GM12864 (cell line): ENCODE measurements around the gene ALG12.

Source experiments
- DNase-seq: peaks from one replicate; pipeline ENCODE4 v3.0.0-alpha.2; 2011; ENCODE audit warnings: low read depth
- H3K4me3 ChIP-seq: 2 replicates; pipeline ENCODE4 v1.5.1; 2011; ENCODE audit warnings: mild to moderate bottlenecking, low read depth, low read length, control low read depth
- TF ChIP-seq, protein P1 (sequence below): IDR thresholded peaks from 2 replicates; pipeline ENCODE4 v1.5.1; 2011; ENCODE audit warnings: low read depth, mild to moderate bottlenecking, moderate library complexity, low read length, control low read depth, inconsistent platforms; ENCODE audit errors: missing control alignments

ALG12 gene

DNA sequence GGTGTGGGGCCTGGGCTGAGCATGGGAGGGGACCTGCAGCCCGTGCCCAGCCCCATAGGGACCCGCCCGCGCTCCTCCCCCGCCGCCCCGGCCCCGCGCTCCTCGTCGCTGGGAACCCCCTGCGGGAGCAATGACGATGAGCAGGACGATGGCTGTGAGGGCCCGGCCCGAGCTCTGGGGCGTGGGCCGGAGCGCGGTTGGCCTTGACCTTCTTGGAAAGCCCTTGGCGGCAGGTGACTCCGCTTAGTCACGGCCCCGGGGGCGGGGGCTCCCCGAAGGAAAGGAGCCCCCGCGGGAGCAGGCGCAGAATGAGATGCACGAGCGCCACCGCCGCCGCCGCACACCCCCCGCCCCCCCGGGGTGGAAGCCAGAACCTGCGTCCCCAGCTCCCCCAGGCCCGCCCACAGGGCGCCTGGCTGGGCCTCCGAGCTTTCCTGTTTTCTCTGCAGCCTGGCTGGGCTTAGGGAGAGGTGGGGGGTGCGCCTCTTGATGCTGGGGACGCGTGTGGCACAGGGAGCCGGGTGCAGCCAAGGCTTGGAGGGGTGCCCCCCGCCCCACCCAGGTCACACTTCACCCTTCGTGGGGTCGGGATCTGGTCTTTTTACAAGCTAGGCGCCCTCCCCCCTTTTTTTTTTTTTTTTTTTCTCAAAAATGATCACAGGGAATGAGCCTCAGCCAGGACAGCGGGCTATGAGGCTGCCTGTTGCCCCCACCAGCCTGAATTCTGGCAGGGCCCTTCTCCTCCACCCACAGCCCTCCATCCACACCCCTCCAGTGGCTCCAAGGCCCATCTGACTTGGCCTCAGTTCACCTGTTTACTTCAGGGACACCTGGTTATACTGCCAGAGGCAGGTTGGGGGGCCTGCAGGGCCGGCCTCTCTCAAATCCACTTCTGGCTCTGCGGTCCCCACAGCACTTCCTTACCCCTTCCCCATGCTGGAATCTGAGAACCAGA, 18.1 kb upstream of the ALG12 start:
- TF ChIP-seq, protein P1, sequence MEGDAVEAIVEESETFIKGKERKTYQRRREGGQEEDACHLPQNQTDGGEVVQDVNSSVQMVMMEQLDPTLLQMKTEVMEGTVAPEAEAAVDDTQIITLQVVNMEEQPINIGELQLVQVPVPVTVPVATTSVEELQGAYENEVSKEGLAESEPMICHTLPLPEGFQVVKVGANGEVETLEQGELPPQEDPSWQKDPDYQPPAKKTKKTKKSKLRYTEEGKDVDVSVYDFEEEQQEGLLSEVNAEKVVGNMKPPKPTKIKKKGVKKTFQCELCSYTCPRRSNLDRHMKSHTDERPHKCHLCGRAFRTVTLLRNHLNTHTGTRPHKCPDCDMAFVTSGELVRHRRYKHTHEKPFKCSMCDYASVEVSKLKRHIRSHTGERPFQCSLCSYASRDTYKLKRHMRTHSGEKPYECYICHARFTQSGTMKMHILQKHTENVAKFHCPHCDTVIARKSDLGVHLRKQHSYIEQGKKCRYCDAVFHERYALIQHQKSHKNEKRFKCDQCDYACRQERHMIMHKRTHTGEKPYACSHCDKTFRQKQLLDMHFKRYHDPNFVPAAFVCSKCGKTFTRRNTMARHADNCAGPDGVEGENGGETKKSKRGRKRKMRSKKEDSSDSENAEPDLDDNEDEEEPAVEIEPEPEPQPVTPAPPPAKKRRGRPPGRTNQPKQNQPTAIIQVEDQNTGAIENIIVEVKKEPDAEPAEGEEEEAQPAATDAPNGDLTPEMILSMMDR, result no peak
- H3K4me3 ChIP-seq, result peak overlapping the region; percentile 20
- no peak for DNase-seq

DNA sequence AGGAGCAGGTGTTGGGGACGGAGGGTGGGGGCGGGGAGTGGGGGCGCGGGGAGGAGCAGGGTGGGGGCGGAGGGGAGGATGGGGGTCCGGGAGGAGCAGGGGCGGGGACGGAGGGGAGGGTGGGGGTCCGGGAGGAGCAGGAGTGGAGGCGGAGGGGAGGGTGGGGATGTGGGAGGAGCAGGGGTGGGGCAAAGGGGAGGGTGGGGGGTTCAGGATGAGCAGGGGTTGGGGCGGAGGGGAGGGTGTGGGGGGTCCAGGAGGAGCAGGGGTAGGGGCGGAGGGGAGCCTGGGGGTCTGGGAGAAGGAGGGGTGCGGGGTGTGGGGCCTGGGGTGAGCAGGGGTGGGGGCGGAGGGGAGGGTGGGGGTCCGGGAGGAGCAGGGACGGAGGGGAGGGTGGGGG, 17.3 kb upstream of the ALG12 start:
- H3K4me3 ChIP-seq, result no peak overlapping the region
- TF ChIP-seq, protein P1, result no peak
- DNase-seq, result no peak

DNA sequence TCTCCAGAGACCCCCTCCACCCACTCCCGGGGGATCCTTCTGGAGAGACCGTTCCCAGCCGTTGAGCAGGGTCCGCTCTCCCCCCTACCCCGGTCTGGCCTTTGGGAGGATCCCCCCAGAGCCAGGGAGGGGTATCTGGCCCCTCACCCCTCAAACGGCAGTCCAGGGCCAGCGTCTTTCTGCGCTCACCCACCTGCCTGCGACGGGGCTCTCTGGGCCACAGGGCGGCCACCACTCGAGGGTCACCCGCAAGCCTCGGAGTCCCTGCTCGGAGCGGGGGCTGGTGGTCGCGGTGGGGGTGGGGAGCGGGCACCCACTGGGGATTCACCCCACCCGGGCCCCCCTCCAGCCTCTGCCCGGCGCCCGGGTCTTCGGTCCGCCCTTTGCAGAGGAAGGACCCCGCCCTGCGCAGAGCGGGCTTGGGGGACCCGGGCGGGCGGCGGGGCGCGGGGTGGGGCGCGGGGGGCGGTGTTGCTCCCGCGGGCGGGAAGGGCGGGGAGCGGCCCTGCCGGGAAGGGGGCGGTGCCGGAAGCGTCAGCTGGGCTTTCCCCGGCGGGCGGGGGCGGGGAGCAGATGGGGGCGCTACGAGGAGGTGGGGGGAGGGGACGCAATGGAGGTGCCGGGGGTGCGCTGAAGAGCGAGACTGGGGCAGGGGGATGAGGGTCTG, 16.8 kb upstream of the ALG12 start:
- TF ChIP-seq, protein P1, result no peak
- no peak for DNase-seq
- H3K4me3 ChIP-seq, result peak overlapping the region; percentile 78

DNA sequence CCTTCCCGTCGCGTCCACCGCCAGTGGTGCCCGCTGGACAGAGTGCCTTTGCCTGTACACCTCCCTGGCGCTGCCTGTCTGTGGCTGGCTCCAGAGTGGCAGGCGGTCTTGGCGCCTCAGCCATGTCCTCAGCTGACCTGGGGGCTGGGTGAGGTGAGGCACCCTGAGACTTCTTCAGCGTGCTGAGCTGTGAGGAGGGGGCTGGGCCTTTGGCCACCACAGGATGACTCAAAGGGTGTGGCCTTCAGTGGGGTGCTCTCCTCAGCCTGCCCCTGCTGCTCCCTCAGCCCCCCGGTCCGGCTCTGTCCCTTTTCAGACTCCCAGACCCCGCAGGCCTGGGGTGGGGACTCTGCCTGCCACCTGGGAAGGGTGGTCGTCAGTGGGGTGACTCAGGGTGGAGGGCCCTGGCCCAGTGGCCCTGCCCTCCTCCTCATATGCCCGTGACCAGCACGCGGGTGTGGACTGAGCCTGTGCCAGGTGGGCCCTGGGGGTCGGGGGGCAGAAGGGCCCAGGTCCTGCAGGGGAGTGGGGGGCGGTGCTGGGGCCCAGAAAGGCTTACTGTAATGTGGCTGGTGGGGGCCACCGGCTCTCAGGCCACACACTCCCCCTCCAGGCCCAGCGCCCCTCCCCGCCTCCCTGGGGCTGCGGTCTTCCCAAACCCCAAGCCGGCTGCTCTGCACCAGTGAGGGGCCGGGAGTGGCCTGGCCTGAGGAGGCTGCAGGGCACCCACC, 16.1 kb upstream of the ALG12 start:
- H3K4me3 ChIP-seq, result peak overlapping the region; percentile 78
- TF ChIP-seq, protein P1, result no peak
- DNase-seq, result no peak

DNA sequence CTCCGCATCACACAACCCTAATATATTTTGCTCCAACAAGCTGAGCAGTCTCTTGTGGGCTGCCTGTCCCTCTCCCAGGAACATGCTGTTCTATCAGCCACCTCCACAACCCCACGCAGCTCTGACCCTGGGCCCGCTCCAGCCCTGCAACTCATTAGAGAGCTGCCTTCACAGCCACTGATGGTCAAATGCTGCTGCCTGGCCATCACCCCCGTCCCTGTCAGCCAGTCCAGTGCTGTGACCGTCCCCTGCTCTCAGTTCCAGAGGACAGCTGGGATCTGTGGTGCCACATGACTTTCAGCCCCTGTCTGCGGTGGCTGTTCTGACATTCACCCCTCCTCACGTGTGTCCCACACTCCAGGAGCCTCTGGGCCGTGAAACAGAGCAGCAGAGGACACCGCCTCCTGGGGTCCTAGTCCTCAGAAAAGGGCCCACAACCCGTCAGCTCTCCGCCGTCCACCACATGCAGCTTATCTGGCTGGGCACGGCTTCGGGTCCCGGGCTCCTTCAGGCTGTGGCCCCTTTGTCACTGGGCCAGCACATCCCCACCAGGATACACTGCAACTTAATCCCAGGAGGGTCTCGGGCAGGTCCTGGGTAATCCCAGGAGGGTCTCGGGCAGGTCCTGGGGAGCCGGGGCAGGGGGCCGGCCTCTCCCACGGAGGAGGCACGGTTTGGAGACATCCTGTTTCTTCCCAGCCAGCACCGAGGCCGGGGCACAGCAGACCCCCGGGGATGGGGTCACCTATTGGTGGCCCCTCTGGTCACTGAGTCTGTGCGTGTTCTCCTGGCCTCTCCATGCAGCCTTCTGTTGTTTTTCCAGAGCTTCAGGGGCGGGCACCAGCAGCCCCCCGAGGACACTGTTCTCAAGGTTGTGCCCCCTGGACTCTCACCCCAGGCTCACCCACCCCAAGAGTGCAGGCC, 15.3 kb upstream of the ALG12 start:
- H3K4me3 ChIP-seq, result peak overlapping the region; percentile 78
- TF ChIP-seq, protein P1, result no peak

More for the DNA sequence above, 15.3 kb upstream of the ALG12 start:
- no peak for DNase-seq
